Ramos (cell line): ENCODE measurements around the gene INO80E.
"Not testable (repeated sequence)": the region's sequence is repeated elsewhere in the genome, so short reads cannot be mapped to it uniquely, and the experiment has no call there.

Experiments used
- in situ Hi-C: fragments of 300-500 bp; cut with MboI; formaldehyde crosslinking; loops from one replicate; pipeline ENCODE4 v1.14.3; 2022; ENCODE audit warnings: low sequenced_read_pairs; ENCODE audit not compliant: unreplicated experiment

INO80E gene

GRCh38 chr16:29995911-29996765 lies at the start of gene INO80E:
Gene INO80E, plus strand, starts transcription at chr16:29996241. Its CDS starts 70 bp downstream, at chr16:29996311.
- in situ Hi-C loops: no loop called here

DNA sequence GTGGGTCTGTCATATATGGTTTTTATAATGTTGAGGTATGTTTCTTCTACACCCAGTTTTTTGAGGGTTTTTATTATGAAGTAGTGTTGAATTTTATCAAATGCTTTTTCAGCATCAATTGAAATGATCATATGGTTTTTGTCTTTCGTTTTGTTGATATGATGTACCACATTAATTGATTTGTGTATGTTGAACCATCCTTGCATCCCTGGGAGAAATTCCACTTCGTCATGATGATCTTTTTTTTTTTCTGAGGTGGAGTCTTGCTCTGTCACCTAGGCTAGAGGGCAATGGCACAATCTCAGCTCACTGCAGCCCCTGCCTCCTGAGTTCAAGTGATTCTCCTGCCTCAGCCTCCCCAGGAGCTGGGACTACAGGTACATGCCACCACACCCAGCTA lies 48.1 kb upstream of the INO80E start:
- in situ Hi-C loops: no loop called here

DNA sequence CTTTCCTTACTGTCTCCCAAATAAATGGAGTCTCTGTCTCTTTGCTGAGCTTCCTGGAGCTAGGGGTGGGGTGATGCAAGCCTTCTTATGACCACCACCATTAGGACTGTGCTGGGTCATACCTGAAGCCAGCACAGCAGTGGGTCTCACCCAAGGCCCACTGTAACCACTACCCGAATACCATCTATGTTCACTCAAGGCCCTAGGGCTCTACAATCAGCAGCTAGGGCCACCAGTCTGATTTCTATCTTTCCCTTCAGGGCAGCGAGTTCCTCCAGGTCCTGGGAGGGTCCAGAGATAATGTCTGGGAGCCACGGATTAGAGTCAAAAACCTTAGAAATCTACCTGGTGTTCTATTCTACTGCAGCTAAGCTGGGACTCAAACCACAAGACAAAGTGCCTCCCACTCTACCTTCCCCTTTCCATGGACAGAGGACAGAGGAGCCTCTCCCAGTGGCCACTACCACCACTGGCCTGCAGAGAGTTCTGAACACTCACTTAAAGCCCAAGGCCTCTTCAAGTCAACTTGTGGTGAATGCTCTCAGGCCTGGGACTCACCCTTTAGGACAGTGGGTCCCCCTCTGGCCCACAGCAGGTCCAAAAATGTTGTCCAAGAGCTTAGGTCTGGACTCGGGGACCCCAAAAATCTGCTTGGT lies 45.1 kb upstream of the INO80E start:
- in situ Hi-C loops: no loop called here

DNA sequence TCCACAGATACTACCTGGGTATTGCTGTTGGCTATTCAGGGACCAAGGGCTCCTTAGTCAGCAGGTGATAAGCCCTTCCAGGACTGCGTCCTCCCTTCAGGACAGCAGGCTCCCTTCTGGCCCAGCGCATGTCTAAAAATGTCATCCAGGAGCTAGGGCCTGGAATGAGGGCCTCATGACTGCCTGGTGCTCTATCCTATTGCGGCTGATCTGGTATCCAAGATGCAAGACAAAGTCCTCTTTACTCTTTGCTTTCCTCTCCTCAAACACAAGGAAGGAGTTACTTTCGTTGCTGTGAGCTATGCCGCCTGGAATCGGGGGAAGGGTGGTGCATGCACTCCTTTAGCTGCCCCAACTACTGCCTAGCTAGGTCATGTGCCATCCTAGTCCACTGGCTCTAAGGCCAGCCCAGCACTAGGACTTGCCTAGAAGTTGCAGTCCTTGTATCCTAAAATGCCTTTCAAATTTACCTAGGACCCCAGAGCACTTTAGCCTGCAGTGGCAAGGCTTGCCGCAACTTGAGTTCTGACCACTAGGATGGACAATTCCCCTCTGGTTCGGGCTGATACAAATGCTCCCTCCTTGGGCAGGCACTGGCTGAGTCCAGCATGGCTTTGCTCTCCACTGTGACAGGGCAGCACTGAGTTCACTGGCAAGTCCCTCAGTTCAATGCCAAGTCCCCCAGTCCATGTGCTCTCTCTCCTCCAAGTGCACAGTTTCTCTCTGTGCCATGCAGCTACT lies 44.2 kb upstream of the INO80E start:
- in situ Hi-C loops: no loop called here

DNA sequence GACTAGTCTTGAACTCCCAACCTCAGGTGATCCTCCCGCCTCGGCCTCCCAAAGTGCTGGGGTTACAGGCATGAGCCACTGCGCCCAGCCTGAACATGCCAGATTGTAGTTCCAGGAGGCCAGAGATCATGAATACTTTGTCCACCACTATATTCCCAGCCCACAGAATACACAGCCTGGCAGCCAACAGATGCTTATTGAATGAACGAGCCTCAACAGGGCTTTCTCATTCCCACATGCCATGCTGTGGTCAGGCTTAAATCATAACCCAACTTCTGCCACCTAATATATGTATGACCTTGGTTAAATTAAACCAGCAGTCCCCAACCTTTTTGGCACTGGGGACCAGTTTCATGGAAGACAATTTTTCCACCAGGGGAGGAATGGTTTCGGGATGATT lies 37.3 kb upstream of the INO80E start:
- in situ Hi-C loops: no loop called here

DNA sequence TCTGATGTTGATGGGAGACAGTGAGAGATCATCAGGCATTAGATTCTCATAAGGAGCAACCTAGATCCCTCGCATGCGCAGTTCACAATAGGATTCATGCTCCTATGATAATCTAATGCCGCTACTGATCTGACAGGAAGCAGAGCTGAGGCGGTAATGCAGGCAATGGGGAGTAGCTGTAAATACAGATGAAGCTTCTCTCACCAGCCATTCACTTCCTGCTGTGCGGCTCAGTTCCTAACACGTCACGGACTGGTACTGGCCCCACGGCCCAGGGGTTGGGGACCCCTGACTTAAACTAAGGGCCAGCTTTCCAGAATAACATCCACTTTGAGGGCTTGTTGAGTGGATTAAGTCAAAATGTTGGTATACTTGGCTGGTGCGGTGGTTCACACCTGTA lies 36.7 kb upstream of the INO80E start:
- in situ Hi-C loops: no loop called here

DNA sequence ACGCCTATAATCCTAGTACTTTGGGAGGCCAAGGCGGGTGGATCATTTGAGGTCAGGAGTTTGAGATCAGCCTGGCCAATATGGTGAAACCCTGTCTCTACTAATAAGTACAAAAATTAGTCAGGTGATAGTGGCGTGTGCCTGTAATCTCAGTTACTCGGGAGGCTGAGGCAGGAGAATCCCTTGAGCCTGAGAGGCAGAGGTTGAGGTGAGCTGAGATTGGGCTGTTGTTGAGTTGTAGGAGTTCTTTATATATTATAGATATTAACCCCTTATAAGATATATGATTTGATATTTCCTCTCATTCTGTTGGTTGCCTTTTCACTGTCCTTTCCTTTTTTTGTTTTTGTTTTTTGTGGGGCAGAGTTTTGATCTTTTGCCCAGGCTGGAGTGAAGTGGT lies 36.2 kb upstream of the INO80E start:
- in situ Hi-C loops: not testable (repeated sequence)

GRCh38 chr16:29961127-29961478 lies 34.9 kb upstream of the INO80E start:
- in situ Hi-C loops: no loop called here

GRCh38 chr16:29961479-29962343 lies 34.3 kb upstream of the INO80E start, which contains the start of gene TMEM219:
Gene TMEM219, plus strand, starts transcription at chr16:29962079. Its CDS starts 1,065 bp downstream, at chr16:29963144.
- in situ Hi-C loops: no loop called here

DNA sequence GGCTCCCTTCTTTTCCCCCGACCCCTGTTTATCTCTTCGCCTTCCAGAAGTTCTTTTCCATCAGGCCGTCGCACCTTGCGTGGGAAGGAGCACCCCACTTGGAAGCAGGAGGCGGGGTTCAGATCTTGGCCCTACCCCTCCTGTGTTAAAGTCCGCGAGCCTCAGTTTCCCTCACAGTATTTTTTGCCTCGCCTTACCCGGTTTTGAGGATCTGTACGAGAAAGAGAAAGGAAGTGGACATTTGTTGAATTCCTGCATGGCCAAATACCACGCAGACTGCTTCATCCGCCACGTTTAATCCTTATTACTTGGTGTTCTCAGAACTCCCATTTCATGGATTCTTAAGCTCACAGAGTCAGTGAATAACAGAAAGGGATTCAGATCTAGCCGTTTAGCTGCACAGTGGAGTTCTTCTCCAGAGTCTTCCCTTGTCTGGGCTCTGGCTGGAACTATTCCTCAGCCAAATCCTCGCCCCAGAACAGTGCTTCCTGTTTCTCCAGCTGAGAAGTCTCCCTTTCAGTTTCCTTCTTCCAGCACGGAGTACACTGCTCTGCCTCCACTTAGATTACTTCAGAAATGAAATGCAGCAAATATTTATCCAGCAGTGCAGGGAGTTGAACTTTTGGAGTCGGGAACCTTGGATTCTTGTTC lies 33.6 kb upstream of the INO80E start:
- in situ Hi-C loops: no loop called here

DNA sequence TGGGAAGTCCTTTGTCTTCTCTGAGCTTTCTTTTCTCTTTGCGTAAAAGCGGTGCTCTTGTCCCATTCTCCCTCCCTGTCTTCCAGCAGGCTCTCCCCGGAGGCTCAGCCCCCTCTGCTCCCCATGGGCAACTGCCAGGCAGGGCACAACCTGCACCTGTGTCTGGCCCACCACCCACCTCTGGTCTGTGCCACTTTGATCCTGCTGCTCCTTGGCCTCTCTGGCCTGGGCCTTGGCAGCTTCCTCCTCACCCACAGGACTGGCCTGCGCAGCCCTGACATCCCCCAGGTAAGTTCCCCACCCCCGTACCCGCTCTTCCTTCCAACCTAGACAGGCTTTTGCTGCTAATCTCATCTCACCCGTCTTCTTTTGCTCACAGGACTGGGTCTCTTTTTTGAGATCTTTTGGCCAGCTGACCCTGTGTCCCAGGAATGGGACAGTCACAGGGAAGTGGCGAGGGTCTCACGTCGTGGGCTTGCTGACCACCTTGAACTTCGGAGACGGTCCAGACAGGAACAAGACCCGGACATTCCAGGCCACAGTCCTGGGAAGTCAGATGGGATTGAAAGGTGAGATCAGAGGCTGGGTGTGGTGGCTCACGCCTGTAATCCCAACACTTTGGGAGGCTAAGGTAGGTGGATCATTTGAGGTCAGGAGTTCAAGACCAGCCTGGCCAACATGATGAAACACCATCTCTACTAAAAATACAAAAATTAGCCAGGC lies 32.9 kb upstream of the INO80E start:
- in situ Hi-C loops: no loop called here

DNA sequence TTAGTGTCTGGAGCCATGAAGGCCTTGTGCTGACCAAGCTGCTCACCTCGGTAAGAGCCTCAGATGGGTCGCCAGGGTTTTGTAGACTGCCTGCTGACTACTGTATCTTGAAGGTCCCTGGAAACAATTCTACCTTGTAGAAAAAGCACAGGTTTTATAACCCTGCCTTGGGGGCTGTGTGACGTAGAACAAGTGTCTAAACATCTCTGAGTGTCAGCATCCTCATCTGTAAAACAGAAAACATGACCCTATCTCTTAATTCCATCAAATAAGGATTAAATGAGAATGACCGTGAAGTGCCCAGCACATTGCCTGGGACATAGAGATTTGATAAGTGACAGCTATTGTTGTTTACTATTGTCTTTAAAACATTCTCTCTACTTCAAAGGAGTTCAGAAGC lies 27.8 kb upstream of the INO80E start:
- in situ Hi-C loops: no loop called here

DNA sequence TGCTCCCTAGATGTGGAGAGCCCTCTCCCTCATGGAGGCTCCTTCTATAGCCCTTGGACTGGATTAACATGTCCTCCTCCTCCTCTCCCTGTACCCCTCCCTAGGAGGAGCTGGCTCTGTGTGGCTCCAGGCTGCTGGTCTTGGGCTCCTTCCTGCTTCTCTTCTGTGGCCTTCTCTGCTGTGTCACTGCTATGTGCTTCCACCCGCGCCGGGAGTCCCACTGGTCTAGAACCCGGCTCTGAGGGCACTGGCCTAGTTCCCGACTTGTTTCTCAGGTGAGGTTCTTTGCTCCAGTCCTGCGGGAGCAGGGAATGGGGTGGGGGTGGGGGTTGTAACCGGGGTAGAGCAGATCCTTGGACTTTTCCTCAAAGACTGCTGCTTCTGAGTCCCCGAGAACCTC lies 24.7 kb upstream of the INO80E start:
- in situ Hi-C loops: no loop called here

DNA sequence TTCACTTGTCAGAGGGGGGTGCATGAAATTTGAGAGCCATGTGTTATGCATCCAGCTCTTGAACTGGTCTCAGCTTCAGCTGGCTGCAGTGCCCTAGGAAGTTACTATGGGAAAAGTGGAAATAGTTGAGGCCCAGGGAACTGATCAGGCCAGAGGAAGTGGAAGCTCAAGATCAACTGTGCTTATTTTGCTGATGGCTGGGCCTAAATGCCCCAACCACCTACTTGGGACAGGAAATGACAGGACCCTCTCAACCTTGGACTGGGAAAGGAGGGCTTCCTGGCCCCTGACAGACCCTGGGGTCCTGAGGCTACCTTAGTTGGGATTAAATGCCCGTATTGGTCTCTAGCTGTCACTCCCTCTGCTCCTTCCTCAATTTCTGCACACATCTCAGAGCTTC lies 23.5 kb upstream of the INO80E start:
- in situ Hi-C loops: no loop called here

DNA sequence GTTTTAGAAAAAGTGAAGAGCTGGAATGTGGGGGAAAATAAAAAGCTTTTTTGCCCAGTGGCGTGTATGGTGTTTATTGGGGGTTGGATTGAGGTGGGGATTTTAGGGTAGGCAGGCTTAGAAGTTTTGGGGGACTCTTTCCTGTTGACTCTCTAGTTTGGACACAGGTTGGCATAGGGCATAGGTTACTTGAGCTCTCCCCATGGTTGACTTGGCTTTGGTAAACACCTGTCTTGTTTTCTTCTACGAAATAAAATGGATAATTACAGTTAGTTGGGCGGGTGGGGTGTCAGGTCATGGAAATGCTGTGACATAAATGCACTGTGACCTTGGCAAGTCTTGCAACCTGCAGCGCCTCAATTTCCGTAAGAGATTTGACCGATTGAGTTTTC lies 23.1 kb upstream of the INO80E start:
- in situ Hi-C loops: no loop called here

DNA sequence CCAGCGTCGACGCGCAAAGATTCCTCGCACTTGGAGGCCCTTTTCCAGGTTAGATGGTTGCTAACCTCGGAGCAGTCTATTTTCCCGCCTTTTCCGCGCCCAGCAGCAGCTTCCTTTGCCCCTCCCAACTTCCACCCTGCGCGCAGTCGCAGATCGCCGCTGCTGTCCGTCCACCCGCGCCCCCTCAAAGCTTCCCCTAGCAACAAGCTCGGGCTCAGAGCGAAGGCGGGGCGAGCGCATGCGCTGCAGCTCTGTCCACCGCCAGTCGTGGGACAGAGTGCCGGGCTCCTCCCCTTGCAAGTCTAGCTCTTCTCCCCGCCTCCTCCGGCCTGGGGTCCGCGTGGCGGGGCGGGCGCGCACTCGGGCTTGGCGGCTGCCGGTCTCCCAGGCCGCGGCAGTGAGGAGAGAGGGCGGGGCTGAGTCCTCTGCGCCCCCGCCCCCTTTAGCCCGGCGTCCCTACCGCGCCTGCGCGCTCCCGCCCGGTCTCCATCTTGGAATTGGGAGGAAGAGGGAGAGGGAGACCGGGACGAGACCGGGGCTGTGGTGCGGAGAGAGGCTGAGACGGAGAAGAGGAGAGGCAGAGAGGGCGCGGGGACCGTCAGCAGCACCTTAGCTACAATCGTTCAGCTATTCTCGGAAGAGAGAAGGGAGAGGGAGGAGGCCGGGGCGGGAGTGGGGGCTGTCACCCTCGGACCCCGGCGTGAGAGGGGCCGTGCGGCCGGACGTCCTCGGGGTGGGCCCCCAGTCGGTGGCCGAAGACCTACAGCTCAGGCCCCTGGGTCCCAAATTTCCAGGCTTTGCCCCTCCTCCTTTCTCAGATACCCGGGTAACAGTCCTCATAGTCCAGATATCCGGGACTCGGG lies 22.4 kb upstream of the INO80E start, which contains the start of gene TAOK2:
TAOK2 (plus strand) TSS at position 485 of the 863 bp plus-strand sequence. CDS start 3,905 bp downstream, outside the sequence.
- in situ Hi-C loops: no loop called here

DNA sequence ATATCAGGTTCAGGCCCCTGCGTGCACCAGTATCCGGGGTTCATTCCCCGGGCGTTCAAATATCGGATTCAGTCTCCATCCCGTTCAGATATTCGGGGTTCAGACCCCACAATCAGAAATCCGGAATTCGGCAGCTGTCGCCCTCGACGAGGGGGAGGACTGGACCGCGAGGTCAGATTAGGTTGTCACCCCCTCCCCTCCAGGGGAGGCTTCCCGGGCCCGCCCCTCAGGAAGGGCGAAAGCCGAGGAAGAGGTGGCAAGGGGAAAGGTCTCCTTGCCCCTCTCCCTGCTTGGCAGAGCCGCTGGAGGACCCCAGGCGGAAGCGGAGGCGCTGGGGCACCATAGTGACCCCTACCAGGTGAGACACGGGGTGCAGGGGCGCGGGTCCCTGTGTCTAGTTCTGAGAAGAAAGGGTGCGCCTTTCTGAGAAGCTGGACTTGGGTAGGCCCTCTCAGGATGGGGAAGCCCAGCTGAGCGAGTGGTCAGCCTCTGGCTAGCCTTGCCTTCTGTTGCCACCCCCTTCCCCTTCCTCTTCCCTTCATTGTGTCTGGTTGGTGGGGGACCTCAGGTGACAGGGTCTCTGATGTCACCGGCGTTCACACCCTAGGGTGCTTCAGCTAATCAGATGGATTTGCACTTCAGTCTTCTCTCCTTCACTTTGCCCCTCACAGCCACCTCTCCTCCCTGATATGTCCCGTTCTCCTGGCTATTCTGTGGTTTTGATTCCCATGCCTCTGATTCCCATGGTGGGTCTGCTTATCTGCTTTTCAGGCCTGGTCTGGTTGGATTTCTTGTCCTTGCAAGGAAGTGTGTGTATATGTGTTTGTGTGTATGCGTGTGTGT lies 21.5 kb upstream of the INO80E start:
- in situ Hi-C loops: no loop called here
